Measurements from ENCODE around the gene UQCR11.

DNA sequence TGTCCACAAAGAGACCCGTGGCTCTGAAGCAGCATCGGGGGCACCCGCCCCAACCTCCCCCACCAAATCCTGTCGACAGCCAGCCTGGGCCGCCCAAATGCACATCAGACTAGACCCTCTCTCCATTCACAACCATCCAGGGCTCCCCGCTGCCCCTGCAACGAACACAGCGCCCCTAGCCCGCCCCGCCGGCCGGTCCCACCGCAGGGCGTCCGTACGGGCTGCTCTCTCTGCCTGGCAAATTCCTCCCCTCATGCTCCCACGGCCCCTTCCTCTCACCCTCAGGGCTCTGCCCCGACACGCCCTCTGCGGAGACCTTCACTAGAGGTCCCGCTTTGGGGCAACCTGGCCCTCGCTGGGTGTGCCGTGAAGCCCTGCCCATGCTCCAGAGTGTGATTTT is 40.0 kb upstream of the UQCR11 start:
- TF ChIP-seq, protein P1, sequence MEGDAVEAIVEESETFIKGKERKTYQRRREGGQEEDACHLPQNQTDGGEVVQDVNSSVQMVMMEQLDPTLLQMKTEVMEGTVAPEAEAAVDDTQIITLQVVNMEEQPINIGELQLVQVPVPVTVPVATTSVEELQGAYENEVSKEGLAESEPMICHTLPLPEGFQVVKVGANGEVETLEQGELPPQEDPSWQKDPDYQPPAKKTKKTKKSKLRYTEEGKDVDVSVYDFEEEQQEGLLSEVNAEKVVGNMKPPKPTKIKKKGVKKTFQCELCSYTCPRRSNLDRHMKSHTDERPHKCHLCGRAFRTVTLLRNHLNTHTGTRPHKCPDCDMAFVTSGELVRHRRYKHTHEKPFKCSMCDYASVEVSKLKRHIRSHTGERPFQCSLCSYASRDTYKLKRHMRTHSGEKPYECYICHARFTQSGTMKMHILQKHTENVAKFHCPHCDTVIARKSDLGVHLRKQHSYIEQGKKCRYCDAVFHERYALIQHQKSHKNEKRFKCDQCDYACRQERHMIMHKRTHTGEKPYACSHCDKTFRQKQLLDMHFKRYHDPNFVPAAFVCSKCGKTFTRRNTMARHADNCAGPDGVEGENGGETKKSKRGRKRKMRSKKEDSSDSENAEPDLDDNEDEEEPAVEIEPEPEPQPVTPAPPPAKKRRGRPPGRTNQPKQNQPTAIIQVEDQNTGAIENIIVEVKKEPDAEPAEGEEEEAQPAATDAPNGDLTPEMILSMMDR (IDR thresholded peaks at IDR 0.05; ENCODE audit: low read length) = no peak
- TF ChIP-seq EZH2phosphoT487 (IDR thresholded peaks at IDR 0.05; ENCODE audit: low read length) = no peak

All from MM.1S (cell line).